SHP77 (cell line): ENCODE results near the gene TNFRSF18.

ENCODE experiments used
- DNase-seq, 2 experiments: peaks; one replicate each; lab custom pipeline; 2025; lab: John Stamatoyannopoulos, UW

TNFRSF18 gene

DNA sequence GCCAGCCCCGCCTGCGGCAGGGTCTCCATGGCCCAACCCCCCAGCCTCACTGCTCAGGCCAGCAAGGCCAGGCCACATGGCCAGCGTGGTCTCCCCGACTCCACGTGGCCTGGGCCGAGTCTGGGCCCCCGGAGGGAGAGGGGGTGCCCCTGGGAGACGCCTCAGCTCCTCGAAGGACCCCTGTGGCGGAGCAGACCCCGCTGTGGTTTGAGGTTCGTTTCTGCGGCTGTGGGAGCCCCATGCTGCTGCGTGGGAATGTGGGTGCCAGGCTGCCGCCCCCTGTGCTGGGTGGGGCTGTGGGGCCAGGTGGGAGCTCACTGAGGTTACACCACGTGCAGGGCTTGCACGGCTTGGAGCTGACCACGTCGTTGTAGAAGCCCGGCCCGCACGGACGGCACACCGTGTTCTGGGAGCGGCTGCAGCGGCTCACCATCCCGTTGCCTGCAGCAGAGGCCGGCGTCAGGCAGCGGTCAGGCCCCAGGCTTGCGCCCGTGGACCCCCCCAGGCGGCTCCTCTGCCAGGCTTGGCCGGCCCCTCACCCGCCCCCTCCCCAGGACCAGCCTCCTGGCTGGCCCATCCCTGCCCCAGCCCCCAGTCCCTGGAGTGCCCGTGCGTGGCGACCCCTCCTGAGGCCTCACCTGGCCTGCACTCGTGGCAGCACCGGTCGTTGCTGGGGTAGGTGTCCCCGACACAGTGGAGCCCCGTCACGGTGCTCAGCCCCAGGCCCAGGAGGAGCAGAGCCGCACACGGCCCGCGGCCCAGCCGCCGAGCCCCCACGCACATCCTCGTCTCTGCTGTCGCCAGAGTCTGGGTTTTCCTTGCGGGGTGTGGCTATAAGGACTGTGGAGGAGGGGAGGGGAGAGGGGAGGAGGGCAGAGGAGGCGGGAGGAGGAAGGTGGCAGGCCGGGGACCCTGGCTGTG is 7.2 kb upstream of the TNFRSF18 start, which contains the start of gene TNFRSF4:
TSS of gene TNFRSF4 (minus strand) at position 809 of the 921 bp plus-strand sequence. CDS start at position 783, 26 bp downstream.
- DNase-seq = no peak

DNA sequence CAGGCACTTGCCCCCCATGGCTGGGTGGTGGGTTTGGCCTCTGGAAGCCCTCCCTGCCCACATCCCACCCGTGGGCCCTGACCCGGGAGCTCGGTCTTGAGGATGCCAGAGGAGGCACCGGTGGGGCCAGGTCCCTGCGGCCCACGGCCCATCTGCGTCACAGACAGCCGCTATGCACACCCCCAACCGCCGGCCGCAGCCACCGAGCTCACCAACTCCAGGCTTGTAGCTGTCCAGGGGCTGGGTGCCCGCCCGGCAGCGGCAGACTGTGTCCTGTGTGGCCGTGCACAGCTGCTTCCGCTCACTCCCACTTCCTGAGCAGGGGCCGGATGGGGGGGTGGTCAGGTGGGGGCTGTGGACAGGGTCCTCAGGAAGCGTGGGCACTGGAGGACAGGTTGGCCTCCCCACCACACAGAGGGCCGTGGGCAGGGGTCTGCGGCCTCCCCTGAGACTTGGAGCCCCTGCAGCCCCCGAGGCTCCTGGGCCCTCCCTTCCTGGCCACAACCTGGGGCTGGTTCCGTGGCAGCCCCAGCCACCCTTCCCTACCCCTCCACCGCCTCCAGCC is 6.5 kb upstream of the TNFRSF18 start:
- no peak for DNase-seq

DNA sequence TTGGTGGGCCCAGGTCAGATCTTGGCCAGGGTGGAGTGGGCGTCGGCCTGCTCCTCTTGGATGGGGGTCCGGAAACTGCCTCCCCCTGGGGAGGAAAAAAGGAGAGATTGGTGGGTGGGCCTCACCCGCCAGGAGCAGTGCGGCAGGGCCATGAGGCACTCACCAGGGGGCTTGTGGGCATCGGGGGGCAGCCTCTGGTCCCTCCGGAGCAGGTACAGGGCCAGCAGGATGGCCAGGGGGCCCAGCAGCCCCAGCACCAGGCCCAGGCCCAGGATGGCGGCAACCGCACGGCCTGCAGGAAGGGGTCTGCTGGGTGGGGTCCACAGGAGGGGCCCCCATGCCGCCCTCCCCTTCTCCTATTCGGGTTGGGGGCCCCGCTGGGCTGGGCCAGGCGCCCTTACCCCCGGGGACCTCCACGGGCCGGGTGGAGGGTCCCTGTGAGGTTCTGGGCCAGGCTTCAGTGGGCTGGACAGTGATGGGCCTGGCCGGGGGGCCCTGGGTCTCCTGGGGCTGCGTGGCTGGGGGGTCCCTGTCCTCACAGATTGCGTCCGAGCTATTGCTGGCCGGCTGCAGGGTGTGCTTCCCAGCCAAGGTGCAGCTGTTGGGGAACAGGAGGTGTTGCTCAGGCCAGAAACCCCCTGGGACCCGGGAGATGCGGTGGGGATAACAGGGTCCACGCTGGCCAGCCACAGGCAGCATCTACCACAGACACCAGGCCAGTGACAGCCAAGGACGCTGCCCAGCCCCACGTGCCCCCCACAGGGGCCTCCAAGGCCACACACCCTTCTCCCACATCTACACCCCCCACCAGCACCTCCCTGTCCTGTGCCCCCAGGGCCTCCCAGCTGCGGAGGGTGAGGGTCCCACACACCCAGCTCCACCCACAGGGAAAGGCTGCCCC is 5.4 kb upstream of the TNFRSF18 start:
- no peak for DNase-seq

DNA sequence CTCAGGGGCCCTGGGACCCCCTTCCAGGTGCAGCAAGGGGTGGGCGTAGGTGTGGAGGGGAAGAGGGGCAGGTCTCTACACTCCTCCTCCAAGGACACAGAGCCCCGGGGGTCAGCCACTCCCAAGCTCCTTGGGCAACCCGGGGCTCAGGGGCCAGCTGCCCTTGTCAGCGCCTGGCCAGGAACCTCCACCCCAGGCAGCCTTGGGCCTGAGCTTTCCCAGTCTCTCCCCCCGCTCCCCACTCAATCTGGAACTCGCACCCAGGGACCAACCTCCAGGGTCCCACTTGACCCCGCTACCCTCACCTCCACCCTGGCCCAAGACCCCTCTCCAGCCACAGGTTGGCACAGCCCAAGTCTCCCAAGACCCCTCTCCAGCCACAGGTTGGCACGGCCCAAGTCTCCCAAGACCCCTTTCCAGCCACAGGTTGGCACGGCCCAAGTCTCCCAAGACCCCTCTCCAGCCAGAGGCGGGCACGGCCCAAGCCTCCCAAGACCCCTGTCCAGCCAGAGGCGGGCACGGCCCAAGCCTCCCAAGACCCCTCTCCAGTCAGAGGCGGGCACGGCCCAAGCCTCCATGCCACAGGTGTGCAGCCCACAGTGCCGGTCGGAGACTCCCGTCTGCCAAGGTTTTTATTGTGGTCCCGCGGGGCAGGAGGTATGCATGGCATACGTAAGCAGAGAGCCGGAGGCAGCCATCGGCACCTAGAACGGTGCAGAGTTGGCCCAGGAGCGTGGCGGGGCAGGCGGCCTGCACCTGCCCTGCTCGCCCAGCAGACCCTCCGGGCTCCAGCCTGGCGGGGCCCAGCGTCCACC is 4.5 kb upstream of the TNFRSF18 start:
- no peak for DNase-seq

DNA sequence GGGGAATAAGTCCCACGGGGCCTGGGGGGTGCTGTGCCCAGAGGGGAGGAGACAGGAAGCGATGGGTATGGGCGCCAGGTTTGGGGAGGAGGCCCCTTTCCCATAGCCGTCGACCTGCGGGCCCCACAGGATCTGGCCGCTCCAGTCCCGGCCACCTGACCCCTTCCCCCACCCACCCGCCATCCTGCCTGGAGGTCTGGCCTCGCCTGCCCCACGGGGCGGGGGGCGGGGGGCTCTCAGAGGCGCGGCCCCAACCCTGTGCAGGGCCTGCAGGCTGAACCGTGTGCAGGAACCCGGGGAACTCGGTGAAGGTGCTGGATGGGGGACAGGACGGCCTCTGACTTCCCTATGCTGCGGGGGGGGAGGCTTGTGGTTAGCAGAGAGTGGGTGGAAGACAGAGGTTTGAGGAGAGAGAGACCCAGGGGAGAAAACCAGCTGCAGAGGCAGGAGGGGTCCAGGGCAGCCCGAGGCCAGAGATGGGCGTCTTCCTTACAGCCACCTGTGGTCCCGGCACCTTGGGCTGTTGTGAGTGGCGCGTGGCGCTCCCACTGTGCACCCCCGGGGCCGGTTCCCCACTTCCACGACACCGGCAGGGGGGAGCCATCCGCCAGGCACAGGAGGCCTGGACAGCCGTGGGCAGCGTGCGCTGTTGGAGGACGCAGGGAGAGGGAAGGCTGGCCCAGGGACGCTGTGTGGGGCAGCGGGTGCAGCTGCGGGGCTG is 2.5 kb upstream of the TNFRSF18 start:
- DNase-seq = no peak

GRCh38 chr1:1207571-1207892 is 1.1 kb upstream of the TNFRSF18 start:
- DNase-seq = no peak

DNA sequence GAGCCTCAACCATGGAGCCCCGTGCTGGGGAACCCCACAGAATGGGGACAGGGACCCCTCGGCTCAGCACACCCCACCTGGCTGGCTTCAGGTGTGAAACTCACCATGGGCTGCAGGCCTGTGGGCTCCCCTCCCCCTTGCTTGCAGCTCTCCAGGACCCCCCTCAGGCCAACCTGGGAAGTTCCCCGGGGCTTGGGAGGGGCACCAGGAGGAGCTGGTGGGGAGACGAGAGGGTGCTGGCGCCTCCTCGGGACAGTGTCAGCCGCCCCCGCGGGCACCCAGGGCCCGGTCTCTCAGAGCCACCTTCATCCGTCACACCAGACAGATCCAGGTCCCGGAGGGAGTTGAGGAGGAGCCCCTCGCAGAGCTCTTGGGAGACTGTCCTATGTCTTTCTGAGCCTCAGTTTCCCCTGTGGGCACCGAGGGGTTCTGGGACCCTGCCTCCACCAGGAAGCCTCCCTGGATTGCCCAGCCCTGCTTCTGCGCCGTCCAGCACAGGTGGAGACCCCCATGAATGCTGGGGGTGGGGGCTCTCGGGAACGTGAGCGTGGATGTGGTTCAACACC is 657 bp upstream of the TNFRSF18 start:
- no peak for DNase-seq

- DNase-seq = no peak
Observed at GRCh38 chr1:1205769-1206375, 520 bp downstream of the TNFRSF18 start.

- DNase-seq = no peak
Observed at GRCh38 chr1:1204998-1205768, 1.2 kb downstream of the TNFRSF18 start.

- DNase-seq = no peak
Observed at GRCh38 chr1:1204425-1204920, 1.9 kb downstream of the TNFRSF18 start.

- DNase-seq = no peak
Observed at GRCh38 chr1:1203561-1204424, 2.6 kb downstream of the TNFRSF18 start.

DNA sequence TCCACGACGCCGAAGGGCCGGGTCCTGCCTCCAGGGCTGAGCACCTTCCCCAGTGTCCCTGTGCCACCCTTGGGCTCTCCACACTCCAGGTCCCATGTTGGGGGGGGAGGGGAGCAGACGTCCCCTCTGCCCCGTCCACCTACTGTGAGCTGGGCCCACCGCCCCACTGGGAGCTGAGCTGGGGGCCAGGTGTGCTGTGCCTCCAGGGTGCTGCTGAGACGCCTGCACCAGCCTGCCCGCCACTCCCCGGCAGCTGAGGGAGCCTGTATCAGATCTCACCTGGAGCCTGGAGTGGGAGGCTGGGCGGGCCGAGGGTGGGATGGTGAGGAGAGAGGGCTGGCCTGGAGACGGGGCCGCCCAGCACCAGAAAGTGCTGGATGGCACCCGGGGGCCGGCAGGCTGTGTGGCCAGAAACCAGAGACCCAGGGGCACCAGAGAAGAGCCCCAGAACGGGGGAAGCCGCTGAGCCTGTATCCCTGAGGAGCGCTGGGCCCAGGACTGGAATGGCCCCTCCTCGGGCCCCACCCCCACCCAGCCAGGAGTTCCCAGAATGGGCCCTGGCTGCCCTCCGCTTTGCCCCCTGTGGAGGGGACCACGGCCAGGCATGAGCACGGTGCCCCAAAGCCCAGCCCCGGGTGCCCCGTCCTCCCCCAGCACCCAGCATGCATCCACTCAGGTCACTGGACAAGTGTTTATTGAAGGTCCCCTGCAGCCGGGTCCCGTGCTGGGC is 3.4 kb downstream of the TNFRSF18 start:
- no peak for DNase-seq

DNA sequence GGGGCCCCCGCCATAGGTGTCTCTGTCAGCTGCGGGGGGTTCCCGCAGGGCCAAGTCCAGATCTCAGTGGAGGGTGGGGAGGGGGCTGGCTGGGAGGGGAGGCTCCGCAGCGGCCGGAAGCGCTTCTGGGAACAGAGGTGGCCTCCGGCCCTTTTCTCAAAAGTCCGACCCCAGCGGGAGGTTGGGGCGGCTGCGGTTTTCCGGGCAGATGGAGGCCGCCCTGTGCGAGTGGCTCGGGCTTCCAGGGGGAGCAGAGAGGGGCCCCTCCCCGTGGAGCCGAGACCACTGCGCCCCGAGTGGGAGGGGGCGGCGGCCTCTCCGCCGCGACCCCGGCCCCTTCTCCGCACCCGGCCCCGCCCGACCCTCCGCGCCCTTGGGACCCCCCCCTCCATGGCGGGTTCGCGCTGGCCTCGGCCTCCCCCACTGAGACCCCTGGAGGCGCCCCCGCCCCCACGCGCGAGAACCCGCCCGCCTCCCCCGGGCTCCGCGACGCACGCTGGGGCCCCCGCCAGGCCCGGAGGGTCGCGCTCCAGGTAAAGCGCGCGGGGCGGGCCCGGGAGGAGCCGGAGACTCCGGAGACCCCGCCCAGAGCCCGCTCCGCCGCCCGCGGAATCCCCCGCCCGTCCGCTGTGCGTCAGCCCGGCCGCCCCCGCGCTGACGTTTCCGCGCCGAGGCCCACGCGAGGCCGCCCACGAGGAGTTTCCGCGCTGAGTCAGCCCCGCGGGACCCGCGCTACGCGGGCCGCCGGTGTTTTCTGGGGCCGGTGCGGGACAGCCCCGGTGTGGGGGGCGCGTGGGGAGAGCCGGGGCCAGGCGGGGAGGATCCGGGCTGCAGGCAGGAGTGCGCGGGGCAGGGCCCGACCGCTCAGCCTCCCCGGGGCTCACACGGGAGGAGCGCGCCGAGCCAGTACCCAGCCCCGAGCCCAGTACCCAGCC is 5.2 kb downstream of the TNFRSF18 start:
- no peak for DNase-seq

- DNase-seq = no peak
Observed at GRCh38 chr1:1199961-1200875, 6.2 kb downstream of the TNFRSF18 start.
